ENCODE results near the gene MYRF. TPM values are rescaled to one million over a fixed set of nuclear protein-coding genes. Genes with fewer than 3 reads are reported as not detected.

The MYRF gene
- total RNA-seq, 2 donors from 2014 or later, result 2.2 to 2.9 TPM

GRCh38 chr11:61737636-61738386, 14.6 kb upstream of the MYRF start:
- Mint-ChIP-seq H3K27ac (no peak overlapping the region), H3K27me3 (ENCODE audit: low read depth) (no peaks in the 10 kb centered on the region), H3K4me3 (no peak overlapping the region), H3K36me3 (ENCODE audit: insufficient read depth in 2 of 2) (no peaks in the 10 kb centered on the region), H3K4me1 (ENCODE audit: low read depth) (no peaks in the 10 kb centered on the region), H3K9me3 (no peaks in the 10 kb centered on the region)
- DNase-seq (no peak), ATAC-seq (replicated peaks in 1 of 2) (no peak)

DNA sequence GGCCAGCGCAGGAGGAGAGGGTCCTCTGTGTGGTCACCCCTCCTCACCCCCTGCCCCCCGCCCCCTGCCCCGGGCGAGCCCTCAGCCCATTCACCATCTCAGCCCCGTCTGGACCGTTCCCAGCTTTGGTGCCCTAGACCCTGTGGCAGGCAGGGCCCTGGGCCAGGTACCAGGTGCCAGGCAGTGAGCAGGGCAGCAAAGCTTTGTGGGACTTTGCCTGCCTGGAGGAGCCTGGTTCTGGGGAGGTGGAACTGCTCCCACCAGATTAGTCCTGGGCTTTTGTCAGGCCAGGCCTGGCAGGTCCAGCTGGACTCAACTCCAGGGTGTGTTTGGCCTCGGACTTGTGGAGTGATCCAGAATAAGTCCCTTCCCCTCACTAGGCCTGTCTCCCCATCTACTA, 13.7 kb upstream of the MYRF start:
- H3K4me3 Mint-ChIP-seq, result no peak overlapping the region
- H3K4me1 Mint-ChIP-seq (ENCODE audit: low read depth), result no peaks in the 10 kb centered on the region
- H3K27ac Mint-ChIP-seq, result no peak overlapping the region
- no peak for DNase-seq
- no peaks in the 10 kb centered on the region for H3K36me3 Mint-ChIP-seq (ENCODE audit: insufficient read depth in 2 of 2)
- no peaks in the 10 kb centered on the region for H3K27me3 Mint-ChIP-seq (ENCODE audit: low read depth)
- ATAC-seq (replicated peaks in 1 of 2), result no peak
- H3K9me3 Mint-ChIP-seq, result no peaks in the 10 kb centered on the region

DNA sequence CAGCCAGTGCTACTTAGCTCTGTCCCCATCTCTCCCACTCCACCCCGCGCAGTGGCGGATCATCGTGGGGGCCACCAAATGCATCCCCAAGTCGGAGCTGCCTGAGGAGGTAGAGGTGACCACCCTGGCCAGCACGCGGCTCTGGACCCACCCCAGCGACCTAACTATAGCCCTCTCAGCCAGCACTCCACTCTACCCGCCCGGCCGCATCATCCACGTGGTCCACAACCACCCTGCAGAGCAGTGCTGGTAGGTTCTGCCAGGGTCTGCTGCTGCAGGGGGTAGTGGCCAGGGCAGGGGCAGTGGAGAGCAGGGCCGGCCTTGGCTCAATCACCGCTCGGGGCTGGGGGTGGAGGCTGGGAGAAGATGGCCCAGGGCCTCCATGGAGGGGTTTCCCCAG, 13.0 kb upstream of the MYRF start:
- Mint-ChIP-seq H3K36me3 (ENCODE audit: insufficient read depth in 2 of 2) (no peaks in the 10 kb centered on the region), H3K9me3 (no peaks in the 10 kb centered on the region), H3K4me1 (ENCODE audit: low read depth) (no peaks in the 10 kb centered on the region), H3K4me3 (no peak overlapping the region), H3K27ac (no peak overlapping the region), H3K27me3 (ENCODE audit: low read depth) (no peaks in the 10 kb centered on the region)
- DNase-seq (no peak), ATAC-seq (replicated peaks in 1 of 2) (no peak)

- DNase-seq (no peak), ATAC-seq (replicated peaks in 1 of 2) (no peak)
- H3K4me1 Mint-ChIP-seq (ENCODE audit: low read depth), result no peaks in the 10 kb centered on the region
- H3K9me3 Mint-ChIP-seq, result no peaks in the 10 kb centered on the region
- no peak overlapping the region for H3K4me3 Mint-ChIP-seq
- H3K27ac Mint-ChIP-seq, result no peak overlapping the region
- no peaks in the 10 kb centered on the region for H3K36me3 Mint-ChIP-seq (ENCODE audit: insufficient read depth in 2 of 2)
- H3K27me3 Mint-ChIP-seq (ENCODE audit: low read depth), result no peaks in the 10 kb centered on the region
These were observed 12.5 kb upstream of the MYRF start for GRCh38 chr11:61739966-61740365.

DNA sequence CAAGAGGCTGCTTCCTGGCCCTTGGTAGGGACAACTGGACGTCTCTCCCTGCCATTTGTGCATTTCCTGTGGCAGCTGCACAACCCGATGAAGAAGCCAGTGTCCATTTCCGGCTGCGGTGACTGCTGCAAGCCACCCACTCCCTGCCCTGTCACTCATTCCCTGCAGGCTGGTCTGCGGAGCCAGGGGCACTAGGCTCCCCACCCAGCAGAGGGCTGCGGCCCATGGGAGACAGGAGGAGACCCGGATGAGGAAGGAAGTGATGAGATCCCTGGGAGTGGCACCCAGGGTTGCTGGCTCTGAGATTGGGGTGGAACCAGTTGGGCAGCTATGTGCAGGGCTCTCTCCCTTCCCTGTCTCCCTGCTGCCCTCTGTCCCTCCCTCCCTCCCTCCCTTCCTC, 10.0 kb upstream of the MYRF start:
- DNase-seq (no peak), ATAC-seq (replicated peaks in 1 of 2) (no peak)
- no peak overlapping the region for H3K27ac Mint-ChIP-seq
- H3K36me3 Mint-ChIP-seq (ENCODE audit: insufficient read depth in 2 of 2), result no peaks in the 10 kb centered on the region
- H3K4me3 Mint-ChIP-seq, result no peak overlapping the region
- no peaks in the 10 kb centered on the region for H3K9me3 Mint-ChIP-seq
- H3K27me3 Mint-ChIP-seq (ENCODE audit: low read depth), result no peaks in the 10 kb centered on the region
- no peaks in the 10 kb centered on the region for H3K4me1 Mint-ChIP-seq (ENCODE audit: low read depth)

GRCh38 chr11:61743486-61744095, 8.8 kb upstream of the MYRF start:
- ATAC-seq (replicated peaks in 1 of 2) (no peak), DNase-seq (no peak)
- Mint-ChIP-seq H3K4me1 (ENCODE audit: low read depth) (no peaks in the 10 kb centered on the region), H3K36me3 (ENCODE audit: insufficient read depth in 2 of 2) (no peaks in the 10 kb centered on the region), H3K4me3 (no peak overlapping the region), H3K27me3 (ENCODE audit: low read depth) (no peaks in the 10 kb centered on the region), H3K9me3 (no peaks in the 10 kb centered on the region), H3K27ac (no peak overlapping the region)

- Mint-ChIP-seq H3K4me1 (ENCODE audit: low read depth) (no peaks in the 10 kb centered on the region), H3K9me3 (no peaks in the 10 kb centered on the region), H3K4me3 (no peak overlapping the region), H3K27me3 (ENCODE audit: low read depth) (peaks cover 2% of the 10 kb centered on the region), H3K36me3 (ENCODE audit: insufficient read depth in 2 of 2) (no peaks in the 10 kb centered on the region), H3K27ac (no peak overlapping the region)
- ATAC-seq (replicated peaks in 1 of 2) (no peak), DNase-seq (no peak)
These were observed 8.3 kb upstream of the MYRF start for GRCh38 chr11:61744181-61744580.

GRCh38 chr11:61744609-61745156, 7.8 kb upstream of the MYRF start:
- no peak overlapping the region for H3K27ac Mint-ChIP-seq
- H3K4me3 Mint-ChIP-seq, result no peak overlapping the region
- H3K9me3 Mint-ChIP-seq, result no peaks in the 10 kb centered on the region
- ATAC-seq (replicated peaks in 1 of 2) (no peak), DNase-seq (no peak)
- H3K36me3 Mint-ChIP-seq (ENCODE audit: insufficient read depth in 2 of 2), result no peaks in the 10 kb centered on the region
- H3K4me1 Mint-ChIP-seq (ENCODE audit: low read depth), result no peaks in the 10 kb centered on the region
- peaks cover 7% of the 10 kb centered on the region for H3K27me3 Mint-ChIP-seq (ENCODE audit: low read depth)

GRCh38 chr11:61745781-61746441, 6.5 kb upstream of the MYRF start:
- H3K27ac Mint-ChIP-seq, result no peak overlapping the region
- no peaks in the 10 kb centered on the region for H3K36me3 Mint-ChIP-seq (ENCODE audit: insufficient read depth in 2 of 2)
- ATAC-seq (replicated peaks in 1 of 2) (no peak), DNase-seq (no peak)
- H3K4me3 Mint-ChIP-seq, result no peak overlapping the region
- peaks cover 11% of the 10 kb centered on the region for H3K27me3 Mint-ChIP-seq (ENCODE audit: low read depth)
- no peaks in the 10 kb centered on the region for H3K4me1 Mint-ChIP-seq (ENCODE audit: low read depth)
- no peaks in the 10 kb centered on the region for H3K9me3 Mint-ChIP-seq

DNA sequence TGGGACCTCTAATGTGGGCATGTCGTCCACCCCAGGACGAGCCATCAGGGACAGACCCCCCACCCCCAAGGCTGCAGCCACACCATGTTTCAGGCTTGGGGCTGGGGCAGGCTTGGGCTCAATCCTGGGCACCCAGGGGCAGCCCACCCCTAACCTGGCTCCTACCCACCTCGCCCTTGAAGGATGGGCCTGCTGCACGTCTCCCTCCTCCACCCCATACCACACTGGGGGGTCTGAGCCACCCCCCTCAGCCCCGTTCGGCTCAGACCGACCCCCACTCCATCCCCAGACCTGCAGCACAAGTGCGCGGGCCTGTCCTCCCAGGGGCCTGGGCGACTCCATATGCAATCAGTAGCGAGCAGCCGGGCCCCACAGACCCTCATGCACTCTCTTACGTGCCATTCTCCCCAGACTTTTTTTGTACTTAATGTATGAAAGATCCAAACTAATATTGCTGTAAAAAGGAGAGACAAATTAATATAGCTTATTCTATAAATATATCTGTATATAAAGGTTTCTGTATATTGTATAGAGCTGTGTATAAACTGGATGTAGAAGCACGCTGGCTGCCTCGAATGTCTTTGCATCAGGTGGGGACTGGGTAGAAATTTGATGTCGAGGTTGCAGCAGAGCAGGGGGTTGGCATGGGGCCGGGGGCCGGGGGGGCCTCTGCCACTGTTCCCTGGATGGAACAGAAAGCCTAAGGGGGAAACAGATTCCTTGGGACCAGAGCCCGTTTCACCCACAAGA, 5.8 kb upstream of the MYRF start:
- no peak for DNase-seq
- ATAC-seq (replicated peaks in 1 of 2), result no peak
- H3K4me3 Mint-ChIP-seq, result no peak overlapping the region
- H3K4me1 Mint-ChIP-seq (ENCODE audit: low read depth), result no peaks in the 10 kb centered on the region
- no peaks in the 10 kb centered on the region for H3K9me3 Mint-ChIP-seq
- peaks cover 17% of the 10 kb centered on the region for H3K27me3 Mint-ChIP-seq (ENCODE audit: low read depth)
- no peak overlapping the region for H3K27ac Mint-ChIP-seq
- H3K36me3 Mint-ChIP-seq (ENCODE audit: insufficient read depth in 2 of 2), result no peaks in the 10 kb centered on the region

DNA sequence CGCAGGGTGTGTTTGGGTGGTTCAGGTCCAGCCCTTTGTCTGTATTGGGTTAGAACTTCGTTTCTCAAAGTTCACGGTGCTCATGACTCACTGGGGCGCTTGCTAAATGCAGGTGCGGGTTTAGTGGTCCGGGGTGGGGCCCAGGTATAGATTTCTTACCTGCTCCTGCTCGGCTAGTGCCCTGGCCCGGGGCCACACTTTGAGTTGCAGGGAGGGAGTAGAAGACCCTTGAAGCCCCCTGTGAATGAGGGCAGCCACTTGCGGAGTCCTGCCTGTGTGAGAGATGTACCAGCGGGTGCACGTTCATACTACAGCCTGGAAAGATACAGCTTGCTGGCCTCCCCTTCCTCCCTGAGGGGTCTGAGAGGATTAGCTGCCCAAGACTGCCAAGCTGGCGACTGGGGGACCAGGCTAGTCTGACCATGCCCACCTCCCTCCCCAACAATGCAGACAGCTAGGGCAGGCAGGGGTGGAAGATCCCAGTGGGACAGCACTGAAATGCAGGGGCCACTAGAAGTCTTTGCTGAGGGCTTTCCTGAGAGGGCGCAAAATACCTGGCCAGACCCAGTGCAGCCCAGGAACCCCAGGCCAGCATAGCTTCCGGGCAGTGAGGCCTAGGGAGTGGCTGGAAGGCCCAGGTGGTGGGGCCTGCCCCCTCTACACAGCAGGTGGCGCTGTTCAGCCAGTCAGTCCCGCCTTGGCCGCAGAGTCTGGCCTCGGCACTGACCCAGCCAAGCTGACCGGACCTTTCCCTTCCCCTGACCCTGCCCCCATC, 5.1 kb upstream of the MYRF start:
- no peaks in the 10 kb centered on the region for H3K9me3 Mint-ChIP-seq

GRCh38 chr11:61747967-61748285, 4.5 kb upstream of the MYRF start:
- Mint-ChIP-seq H3K4me1 (ENCODE audit: low read depth) (peaks cover 2% of the 10 kb centered on the region), H3K9me3 (no peaks in the 10 kb centered on the region), H3K27ac (no peak overlapping the region), H3K36me3 (ENCODE audit: insufficient read depth in 2 of 2) (no peaks in the 10 kb centered on the region), H3K4me3 (no peak overlapping the region), H3K27me3 (ENCODE audit: low read depth) (peaks cover 19% of the 10 kb centered on the region)
- ATAC-seq (replicated peaks in 1 of 2) (no peak), DNase-seq (no peak)

More for the DNA sequence above, 5.1 kb upstream of the MYRF start:
- peaks cover 17% of the 10 kb centered on the region for H3K27me3 Mint-ChIP-seq (ENCODE audit: low read depth)
- no peak overlapping the region for H3K27ac Mint-ChIP-seq
- no peaks in the 10 kb centered on the region for H3K36me3 Mint-ChIP-seq (ENCODE audit: insufficient read depth in 2 of 2)
- no peaks in the 10 kb centered on the region for H3K4me1 Mint-ChIP-seq (ENCODE audit: low read depth)
- DNase-seq, result peak; percentile 66 to 68
- no peak overlapping the region for H3K4me3 Mint-ChIP-seq
- ATAC-seq (replicated peaks in 1 of 2), result peak; percentile 64
